ENCODE measurements around the gene GRIA4. TPM values are rescaled to one million over a fixed set of nuclear protein-coding genes. Genes with fewer than 3 reads are reported as not detected.

GRIA4 gene
- total RNA-seq, 2 experiments from 2014 or later: not detected

- POLR2A ChIA-PET: no interaction called here
- no peaks in the 10 kb centered on the region for H3K4me1 Mint-ChIP-seq
These were observed 229.0 kb downstream of the GRIA4 start for GRCh38 chr11:105838668-105839384.

GRCh38 chr11:105840391-105840790 is 230.5 kb downstream of the GRIA4 start:
- POLR2A ChIA-PET: no interaction called here

More at GRCh38 chr11:105838668-105839384, 229.0 kb downstream of the GRIA4 start:
- H3K27me3 Mint-ChIP-seq: no peaks in the 10 kb centered on the region
- DNase-seq: no peak
- H3K36me3 Mint-ChIP-seq (ENCODE audit: low read depth): no peaks in the 10 kb centered on the region
- H3K27ac Mint-ChIP-seq: no peak overlapping the region
- H3K4me3 Mint-ChIP-seq: no peak overlapping the region
- H3K9me3 Mint-ChIP-seq: no peaks in the 10 kb centered on the region
- CTCF ChIA-PET: no interaction called here

DNA sequence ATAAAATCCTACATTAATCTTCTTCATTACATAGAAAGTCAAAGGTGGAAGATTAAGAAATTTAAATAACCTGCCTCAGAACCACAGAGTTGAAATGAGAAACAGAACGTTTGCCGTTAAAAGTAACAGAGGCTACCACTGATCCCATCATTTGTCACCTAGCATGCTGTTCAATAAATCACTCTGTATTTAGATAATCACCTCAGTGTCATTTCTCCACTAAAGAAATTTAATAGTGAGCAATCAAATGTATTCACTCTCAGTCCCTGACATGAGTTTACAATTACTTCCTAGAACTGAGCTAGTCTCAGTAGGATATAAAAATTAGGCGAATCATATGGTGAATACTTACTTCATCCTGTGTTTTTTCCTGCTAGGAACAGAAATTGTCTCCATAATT is 242.5 kb downstream of the GRIA4 start:
- H3K27ac Mint-ChIP-seq: no peak overlapping the region
- no peaks in the 10 kb centered on the region for H3K4me1 Mint-ChIP-seq
- H3K9me3 Mint-ChIP-seq: no peaks in the 10 kb centered on the region
- peaks cover 6% of the 10 kb centered on the region for H3K27me3 Mint-ChIP-seq
- H3K36me3 Mint-ChIP-seq (ENCODE audit: low read depth): no peaks in the 10 kb centered on the region
- ChIA-PET POLR2A (no interaction called here), CTCF (no interaction called here)
- no peak for DNase-seq
- no peak overlapping the region for H3K4me3 Mint-ChIP-seq

More at GRCh38 chr11:105840391-105840790, 230.5 kb downstream of the GRIA4 start:
- Mint-ChIP-seq H3K36me3 (ENCODE audit: low read depth) (no peaks in the 10 kb centered on the region), H3K9me3 (no peaks in the 10 kb centered on the region), H3K4me1 (no peaks in the 10 kb centered on the region), H3K27ac (no peak overlapping the region), H3K4me3 (no peak overlapping the region), H3K27me3 (no peaks in the 10 kb centered on the region)
- CTCF ChIA-PET: no interaction called here
- no peak for DNase-seq

DNA sequence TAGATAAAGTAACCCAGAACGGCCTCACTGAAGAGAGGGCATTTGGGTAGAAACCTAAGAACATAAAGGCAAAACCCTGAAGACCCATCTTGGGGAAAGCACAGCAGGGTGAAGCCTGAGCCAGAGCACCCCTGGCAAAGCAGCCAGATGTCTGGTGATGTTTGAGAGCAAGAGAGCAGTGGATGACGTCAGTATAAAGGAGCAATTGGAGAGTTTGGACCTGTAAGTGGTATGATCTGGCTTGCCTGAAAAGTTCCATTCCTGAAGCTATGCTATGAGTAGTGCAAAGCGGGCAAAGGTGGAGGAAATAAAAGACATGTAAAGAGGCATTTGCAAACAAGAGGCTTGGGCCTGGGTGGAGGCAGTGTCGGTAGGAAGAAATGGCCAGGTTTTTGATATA is 244.4 kb downstream of the GRIA4 start:
- Mint-ChIP-seq H3K27ac (no peak overlapping the region), H3K36me3 (ENCODE audit: low read depth) (no peaks in the 10 kb centered on the region), H3K27me3 (peaks cover 6% of the 10 kb centered on the region), H3K4me3 (no peak overlapping the region), H3K9me3 (no peaks in the 10 kb centered on the region), H3K4me1 (no peaks in the 10 kb centered on the region)
- POLR2A ChIA-PET: interaction anchor here (0.7 kb wide), 1 partner anchor 908 kb away, joined by 3 read pairs; no protein-coding TSS in a partner anchor
- DNase-seq: no peak
- CTCF ChIA-PET: no interaction called here

- CTCF ChIA-PET: no interaction called here
- POLR2A ChIA-PET: no interaction called here
These were observed 247.1 kb downstream of the GRIA4 start for GRCh38 chr11:105856954-105857353.

DNA sequence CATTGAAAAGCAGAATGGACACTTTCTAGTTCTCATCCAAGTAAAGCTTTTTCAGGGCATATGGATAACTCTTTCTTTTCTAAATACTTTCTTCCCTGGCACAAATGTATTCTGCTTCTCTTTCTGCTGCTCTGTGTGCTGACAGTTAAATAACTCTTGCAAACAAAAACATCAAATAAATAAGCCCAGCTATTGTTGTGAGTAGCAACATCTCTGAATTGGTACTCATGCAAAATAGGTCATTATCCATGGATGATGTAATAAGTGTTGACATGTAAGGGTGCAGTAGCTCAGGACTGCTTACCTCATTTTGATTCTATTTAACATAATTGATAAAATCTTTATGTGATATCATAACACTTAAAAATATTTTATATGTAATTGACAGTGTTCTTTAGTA is 247.9 kb downstream of the GRIA4 start:
- ChIA-PET CTCF (no interaction called here), POLR2A (no interaction called here)
- no peaks in the 10 kb centered on the region for H3K9me3 Mint-ChIP-seq
- no peak overlapping the region for H3K4me3 Mint-ChIP-seq
- no peak for DNase-seq
- no peak overlapping the region for H3K27ac Mint-ChIP-seq
- peaks cover 6% of the 10 kb centered on the region for H3K27me3 Mint-ChIP-seq
- no peaks in the 10 kb centered on the region for H3K4me1 Mint-ChIP-seq
- no peaks in the 10 kb centered on the region for H3K36me3 Mint-ChIP-seq (ENCODE audit: low read depth)

More at GRCh38 chr11:105856954-105857353, 247.1 kb downstream of the GRIA4 start:
- H3K9me3 Mint-ChIP-seq: no peaks in the 10 kb centered on the region
- H3K27ac Mint-ChIP-seq: no peak overlapping the region
- H3K4me1 Mint-ChIP-seq: no peaks in the 10 kb centered on the region
- H3K36me3 Mint-ChIP-seq (ENCODE audit: low read depth): no peaks in the 10 kb centered on the region
- peaks cover 6% of the 10 kb centered on the region for H3K27me3 Mint-ChIP-seq
- DNase-seq: no peak
- no peak overlapping the region for H3K4me3 Mint-ChIP-seq

GRCh38 chr11:105858841-105859240 is 249.0 kb downstream of the GRIA4 start:
- peaks cover 6% of the 10 kb centered on the region for H3K27me3 Mint-ChIP-seq
- H3K27ac Mint-ChIP-seq: no peak overlapping the region
- ChIA-PET CTCF (no interaction called here), POLR2A (no interaction called here)
- DNase-seq: no peak
- H3K4me1 Mint-ChIP-seq: no peaks in the 10 kb centered on the region
- H3K9me3 Mint-ChIP-seq: no peaks in the 10 kb centered on the region
- H3K4me3 Mint-ChIP-seq: no peak overlapping the region
- no peaks in the 10 kb centered on the region for H3K36me3 Mint-ChIP-seq (ENCODE audit: low read depth)

- peaks cover 6% of the 10 kb centered on the region for H3K27me3 Mint-ChIP-seq
- CTCF ChIA-PET: no interaction called here
- H3K9me3 Mint-ChIP-seq: no peaks in the 10 kb centered on the region
- no peak overlapping the region for H3K4me3 Mint-ChIP-seq
- no peak overlapping the region for H3K27ac Mint-ChIP-seq
- POLR2A ChIA-PET: no interaction called here
- no peaks in the 10 kb centered on the region for H3K4me1 Mint-ChIP-seq
- no peaks in the 10 kb centered on the region for H3K36me3 Mint-ChIP-seq (ENCODE audit: low read depth)
- DNase-seq: no peak
These were observed 250.2 kb downstream of the GRIA4 start for GRCh38 chr11:105860105-105860504.

DNA sequence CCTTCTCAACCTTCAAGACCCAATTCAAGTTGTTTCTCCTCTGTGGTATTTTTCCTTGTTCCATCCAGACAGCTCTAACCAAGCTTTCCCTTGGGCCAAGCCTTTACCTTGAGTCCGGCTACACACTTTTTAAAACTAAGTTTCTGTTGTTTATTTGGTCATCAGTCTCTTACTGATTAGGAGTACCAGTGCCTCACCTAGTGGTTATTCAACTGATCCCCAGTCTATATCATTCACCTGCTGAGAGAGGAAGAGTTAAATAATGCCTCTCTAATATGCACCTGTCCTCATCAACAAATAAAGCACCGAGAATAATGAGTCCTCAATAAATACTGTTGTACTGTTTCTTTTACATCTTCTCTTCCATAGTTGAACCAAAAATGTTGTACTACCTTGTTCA is 251.4 kb downstream of the GRIA4 start:
- no peak overlapping the region for H3K4me3 Mint-ChIP-seq
- CTCF ChIA-PET: no interaction called here
- POLR2A ChIA-PET: no interaction called here
- peaks cover 3% of the 10 kb centered on the region for H3K27me3 Mint-ChIP-seq
- no peaks in the 10 kb centered on the region for H3K36me3 Mint-ChIP-seq (ENCODE audit: low read depth)
- no peaks in the 10 kb centered on the region for H3K4me1 Mint-ChIP-seq
- no peak for DNase-seq
- no peak overlapping the region for H3K27ac Mint-ChIP-seq
- no peaks in the 10 kb centered on the region for H3K9me3 Mint-ChIP-seq

- H3K36me3 Mint-ChIP-seq (ENCODE audit: low read depth): no peaks in the 10 kb centered on the region
- POLR2A ChIA-PET: no interaction called here
- DNase-seq: no peak
- no peak overlapping the region for H3K27ac Mint-ChIP-seq
- peaks cover 2% of the 10 kb centered on the region for H3K27me3 Mint-ChIP-seq
- no peaks in the 10 kb centered on the region for H3K9me3 Mint-ChIP-seq
- no peak overlapping the region for H3K4me3 Mint-ChIP-seq
- CTCF ChIA-PET: interaction anchor here (1.1 to 1.2 kb wide), 2 partner anchors 11 to 15 kb away, joined by 3 to 4 read pairs; no protein-coding TSS in a partner anchor
- no peaks in the 10 kb centered on the region for H3K4me1 Mint-ChIP-seq
These were observed 253.0 kb downstream of the GRIA4 start for GRCh38 chr11:105862736-105863367.

GRCh38 chr11:105863523-105863922 is 253.7 kb downstream of the GRIA4 start:
- no peak for DNase-seq
- Mint-ChIP-seq H3K4me1 (no peaks in the 10 kb centered on the region), H3K27ac (no peak overlapping the region), H3K9me3 (no peaks in the 10 kb centered on the region), H3K4me3 (no peak overlapping the region), H3K36me3 (ENCODE audit: low read depth) (no peaks in the 10 kb centered on the region), H3K27me3 (peaks cover 2% of the 10 kb centered on the region)
- POLR2A ChIA-PET: no interaction called here
- CTCF ChIA-PET: interaction anchor here (0.6 to 1.2 kb wide), 3 partner anchors 12 to 152 kb away, joined by 3 to 4 read pairs (median 3); no protein-coding TSS in a partner anchor

GRCh38 chr11:105867742-105868141 is 257.9 kb downstream of the GRIA4 start:
- Mint-ChIP-seq H3K4me1 (no peaks in the 10 kb centered on the region), H3K4me3 (no peak overlapping the region), H3K27ac (no peak overlapping the region), H3K36me3 (ENCODE audit: low read depth) (no peaks in the 10 kb centered on the region), H3K9me3 (no peaks in the 10 kb centered on the region), H3K27me3 (peaks cover 7% of the 10 kb centered on the region)
- POLR2A ChIA-PET: no interaction called here
- DNase-seq: no peak
- CTCF ChIA-PET: no interaction called here

GRCh38 chr11:105868762-105869285 is 259.0 kb downstream of the GRIA4 start:
- Mint-ChIP-seq H3K9me3 (no peaks in the 10 kb centered on the region), H3K36me3 (ENCODE audit: low read depth) (no peaks in the 10 kb centered on the region), H3K27ac (no peak overlapping the region), H3K27me3 (peaks cover 7% of the 10 kb centered on the region), H3K4me1 (no peaks in the 10 kb centered on the region), H3K4me3 (no peak overlapping the region)
- DNase-seq: no peak
- CTCF ChIA-PET: no interaction called here
- POLR2A ChIA-PET: no interaction called here
